ENCODE measurements around the gene SEMA4A. TPM values are rescaled to one million over a fixed set of nuclear protein-coding genes. Genes with fewer than 3 reads are reported as not detected.

SEMA4A gene
- total and polyA plus RNA-seq, 9 of the 15 experiments (the other 6 are each of a cell fraction or from before 2014, with no cell fraction given) = 0.04 to 1.7 (median 0.45) TPM

- TF ChIP-seq CUX1 (CRISPR knock-in tag; IDR thresholded peaks at IDR 0.05) = no peak
- peak; percentile 76; the same call in 1 of the 2 replicates for TF ChIP-seq ATF7 (IDR thresholded peaks at IDR 0.05)
- no peak; the same call in 1 of the 2 replicates for TF ChIP-seq TAL1 (IDR thresholded peaks at IDR 0.05)
- TF ChIP-seq RREB1 (CRISPR knock-in tag; IDR thresholded peaks at IDR 0.05) = no peak
- no peak for TF ChIP-seq FOXJ2 (tag; IDR thresholded peaks at IDR 0.05)
- TF ChIP-seq ARNT (IDR thresholded peaks at IDR 0.05) = no peak
- no peak for TF ChIP-seq PBX2 (CRISPR knock-in tag; IDR thresholded peaks at IDR 0.05; ENCODE audit: low read depth)
- peak; percentile 60; the same call in 1 of the 2 replicates for TF ChIP-seq PBX2 (tag; conservative IDR thresholded peaks at IDR 0.05; ENCODE audit: low read depth)
- no peak for TF ChIP-seq DMBX1 (CRISPR knock-in tag; IDR thresholded peaks at IDR 0.05; ENCODE audit: borderline replicate concordance)
- no peak for TF ChIP-seq ZNF644 (tag; IDR thresholded peaks at IDR 0.05; ENCODE audit: low read depth)
- peak in 1 of 2 experiments; percentile 83; a peak in 1 of 4 replicates for TF ChIP-seq HDAC1 (IDR thresholded peaks at IDR 0.05)
- TF ChIP-seq CTBP1 (IDR thresholded peaks at IDR 0.05; ENCODE audit: borderline replicate concordance) = peak; percentile 68
- no peak for TF ChIP-seq ESRRB (CRISPR knock-in tag; IDR thresholded peaks at IDR 0.05; ENCODE audit: borderline replicate concordance)
- TF ChIP-seq TBP (optimal IDR thresholded peaks at IDR 0.05; ENCODE audit: low read depth, low read length) = peak; percentile 41
These were observed 29.8 kb upstream of the SEMA4A start (continued) for GRCh38 chr1:156123356-156124196.
